GM12878 (cell line): ENCODE data around the gene KIF17. TPM values are rescaled to one million over a fixed set of nuclear protein-coding genes. Genes with fewer than 3 reads are reported as not detected.

Experiments
- ATF7 ChIP-seq: fragments of 450-650 bp; IDR thresholded peaks from 2 replicates; pipeline ENCODE4 v1.6.1; 2016; ENCODE audit warnings: low read depth, mild to moderate bottlenecking
- BRCA1 ChIP-seq: IDR thresholded peaks from 2 replicates; pipeline ENCODE4 v1.6.1; 2011; ENCODE audit warnings: low read depth, low read length, improper control_type of control experiment
- CBX5 ChIP-seq: sonication (generic); IDR thresholded peaks from 2 replicates; pipeline ENCODE4 v1.6.1; 2016; ENCODE audit warnings: low read depth, moderate library complexity, mild to moderate bottlenecking, inconsistent platforms
- CHD2 ChIP-seq: IDR thresholded peaks from 2 replicates; pipeline ENCODE4 v1.6.1; 2011; ENCODE audit warnings: low read depth, low read length, improper control_type of control experiment, borderline replicate concordance
- DPF2 ChIP-seq: fragments of 450-650 bp; IDR thresholded peaks from 2 replicates; pipeline ENCODE4 v1.6.1; 2017; ENCODE audit warnings: mild to moderate bottlenecking
- E2F8 ChIP-seq: fragments of 450-650 bp; IDR thresholded peaks from 2 replicates; pipeline ENCODE4 v1.6.1; 2018; ENCODE audit warnings: mild to moderate bottlenecking, low read depth, moderate library complexity; ENCODE audit not compliant: partially characterized antibody
- HDAC6 ChIP-seq: fragments of 200-600 bp; sonication (generic); IDR thresholded peaks from one replicate; pipeline ENCODE4 v1.8.0; 2017; ENCODE audit warnings: antibody characterized with exemption; ENCODE audit not compliant: unreplicated experiment
- IKZF1 ChIP-seq: fragments of 450-650 bp; conservative IDR thresholded peaks from 2 replicates; pipeline ENCODE4 v1.6.1; 2017; ENCODE audit warnings: antibody characterized with exemption, mild to moderate bottlenecking
- JUND ChIP-seq: IDR thresholded peaks from 2 replicates; pipeline ENCODE4 v1.6.1; 2012; ENCODE audit warnings: low read depth, mild to moderate bottlenecking, low read length, improper control_type of control experiment, moderate library complexity
- NFYA ChIP-seq: IDR thresholded peaks from 2 replicates; pipeline ENCODE4 v1.6.1; 2011; ENCODE audit warnings: low read depth, mild to moderate bottlenecking, low read length, improper control_type of control experiment, borderline replicate concordance
- NKRF ChIP-seq: fragments of 450-650 bp; conservative IDR thresholded peaks from 2 replicates; pipeline ENCODE4 v1.6.1; 2017; ENCODE audit warnings: mild to moderate bottlenecking, moderate library complexity
- NR2C2 ChIP-seq: IDR thresholded peaks from 2 replicates; pipeline ENCODE4 v1.6.1; 2011; ENCODE audit warnings: borderline replicate concordance, low read depth; ENCODE audit not compliant: control insufficient read depth, insufficient read length
- PAX5 ChIP-seq: IDR thresholded peaks from 2 replicates; pipeline ENCODE4 v1.6.1; 2011; ENCODE audit warnings: low read depth, low read length, borderline replicate concordance
- POLR2A ChIP-seq: IDR thresholded peaks from 2 replicates; pipeline ENCODE4 v1.6.1; 2011; ENCODE audit warnings: low read depth, mild to moderate bottlenecking, low read length
- POU2F2 ChIP-seq: IDR thresholded peaks from 3 replicates; pipeline ENCODE4 v1.6.1; 2011; ENCODE audit warnings: low read depth, mild to moderate bottlenecking, low read length, borderline replicate concordance
- RFX5 ChIP-seq: IDR thresholded peaks from 2 replicates; pipeline ENCODE4 v1.6.1; 2011; ENCODE audit warnings: low read depth, low read length, improper control_type of control experiment
- SMAD5 ChIP-seq: IDR thresholded peaks from 2 replicates; pipeline ENCODE4 v1.6.1; 2016; ENCODE audit warnings: antibody characterized with exemption, low read depth
- SP1 ChIP-seq: IDR thresholded peaks from one replicate; pipeline ENCODE4 v1.6.1; 2011; ENCODE audit warnings: low read depth, low read length
- SRF ChIP-seq, 2 experiments: IDR thresholded peaks; 2 replicates each; pipeline ENCODE4 v1.6.1; 2011; ENCODE audit warnings: low read depth in 2 of 2, low read length in 2 of 2, mild to moderate bottlenecking in 1 of 2, moderate library complexity in 1 of 2
- TAF1 ChIP-seq: IDR thresholded peaks from 2 replicates; pipeline ENCODE4 v1.6.1; 2011; ENCODE audit warnings: mild to moderate bottlenecking, low read depth, low read length, borderline replicate concordance
- ZBED1 ChIP-seq: IDR thresholded peaks from 2 replicates; pipeline ENCODE4 v1.6.1; 2016; ENCODE audit warnings: borderline replicate concordance
- polyA plus RNA-seq, 11 experiments: library from polyadenylated mRNA; depleted of rRNA in 4 of 11; unstranded in 6 of 11; stranded (reverse) in 5 of 11; fragments of >200 nt; fragmentation: Nextera tagmentation in 4 of 11; fragmentation: Illumina TruSeq in 1 of 11; extraction: Ambion mirVana in 4 of 11; extraction: Trizol in 1 of 11; gene quantifications; 1 replicate in 1 of 11; 2 replicates in 10 of 11; pipeline versions ENCODE4 v1.2.1 to v1.2.3, GENCODE V29; 2011 to 2016; ENCODE audit warnings: inconsistent platforms in 2 of 11, missing spikeins in 2 of 11, low read depth in 1 of 11
- total RNA-seq, 4 experiments: library from RNA; depleted of rRNA in 3 of 4; stranded (reverse); fragments of >200 nt in 3 of 4; fragmentation: Illumina TruSeq in 1 of 4; extraction: Trizol in 1 of 4; gene quantifications; 2 replicates each; pipeline versions ENCODE4 v1.2.1 to v1.2.3, GENCODE V29; 2013 to 2021
- TF ChIP-seq, protein P1 (sequence below): fragments of 450-650 bp; IDR thresholded peaks from 2 replicates; pipeline ENCODE4 v1.6.1; 2017; ENCODE audit warnings: mild to moderate bottlenecking
- TF ChIP-seq, protein P2 (sequence below): fragments of 450-650 bp; IDR thresholded peaks from 2 replicates; pipeline ENCODE4 v1.6.1; 2016; ENCODE audit warnings: mild to moderate bottlenecking

KIF17 gene
- total and polyA plus RNA-seq, 10 of the 15 experiments (the other 5 are each of a cell fraction or from before 2014, with no cell fraction given), result 0.01 to 0.10 (median 0.03) TPM; not detected in 7

DNA sequence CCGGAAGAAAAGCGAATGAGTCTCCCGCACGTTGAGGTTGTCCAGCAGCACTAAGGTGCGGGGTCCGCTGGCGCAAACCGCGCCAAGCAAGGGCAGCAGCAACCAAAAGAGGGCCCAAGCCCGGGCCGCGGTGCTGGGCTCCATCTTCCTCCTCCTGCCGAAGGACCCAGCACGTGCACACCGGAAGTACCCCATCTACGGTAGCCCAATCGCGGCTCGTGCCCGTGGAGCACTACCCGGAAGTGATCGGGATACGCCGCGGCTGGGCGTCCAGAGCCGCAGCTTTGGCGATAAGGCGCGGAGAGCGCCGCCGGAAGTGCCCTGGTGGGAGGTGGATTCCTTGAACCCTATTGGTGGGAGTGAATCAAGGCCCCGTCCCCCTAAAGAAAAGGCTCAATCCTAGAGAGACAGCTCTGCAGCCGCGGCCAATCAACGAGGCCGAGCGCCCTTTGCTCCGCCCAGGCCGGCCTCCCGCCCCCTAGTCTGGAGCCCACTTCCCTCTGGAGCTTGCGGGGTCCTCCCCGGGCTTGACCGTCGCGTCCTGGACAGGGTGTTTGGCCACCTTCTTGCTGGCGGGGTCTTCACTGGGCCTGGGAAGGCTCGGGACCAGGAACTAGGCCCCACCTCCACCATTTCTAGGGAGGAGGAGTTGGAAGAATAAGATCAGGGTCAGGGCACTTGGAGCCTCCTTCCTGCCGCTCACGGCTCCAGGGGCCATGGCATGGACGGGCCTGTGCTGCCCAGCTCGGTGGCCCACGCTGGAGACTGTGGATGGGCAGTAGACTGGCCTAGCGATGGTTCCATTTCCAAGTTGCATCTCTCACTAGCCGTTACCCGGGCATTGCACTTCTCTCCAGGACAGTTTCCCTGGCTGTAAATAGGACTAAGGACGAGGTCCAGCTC is 56.3 kb downstream of the KIF17 start, which contains the start of gene DDOST (continued):
- TF ChIP-seq E2F8 (peak; percentile 55), TAF1 (peak; percentile 59; the same call in 1 of the 2 replicates), JUND (0 out of 2 replicates have a peak, but pooled peaks have one; percentile 17), NR2C2 (no peak), DPF2 (no peak), POLR2A (peak; percentile 85), NFYA (peak; percentile 84), CBX5 (no peak), BRCA1 (no peak), PAX5 (0 out of 2 replicates have a peak, but pooled peaks have one; percentile 16), NKRF (peak; percentile 65; the same call in 1 of the 2 replicates), SP1 (peak; percentile 97), HDAC6 (no peak), ATF7 (0 out of 2 replicates have a peak, but pooled peaks have one; percentile 21), ZBED1 (no peak; the same call in 1 of the 2 replicates), IKZF1 (peak; percentile 68), SRF (IDR thresholded peaks at IDR 0.05; ENCODE audit: low read depth in 2 of 2, low read length in 2 of 2) (peak; percentile 88 to 91), RFX5 (peak; percentile 66), CHD2 (peak; percentile 93), POU2F2 (peak; percentile 44; the same call in 1 of the 3 replicates), SMAD5 (peak; percentile 64; the same call in 1 of the 2 replicates)
- TF ChIP-seq, protein P1, sequence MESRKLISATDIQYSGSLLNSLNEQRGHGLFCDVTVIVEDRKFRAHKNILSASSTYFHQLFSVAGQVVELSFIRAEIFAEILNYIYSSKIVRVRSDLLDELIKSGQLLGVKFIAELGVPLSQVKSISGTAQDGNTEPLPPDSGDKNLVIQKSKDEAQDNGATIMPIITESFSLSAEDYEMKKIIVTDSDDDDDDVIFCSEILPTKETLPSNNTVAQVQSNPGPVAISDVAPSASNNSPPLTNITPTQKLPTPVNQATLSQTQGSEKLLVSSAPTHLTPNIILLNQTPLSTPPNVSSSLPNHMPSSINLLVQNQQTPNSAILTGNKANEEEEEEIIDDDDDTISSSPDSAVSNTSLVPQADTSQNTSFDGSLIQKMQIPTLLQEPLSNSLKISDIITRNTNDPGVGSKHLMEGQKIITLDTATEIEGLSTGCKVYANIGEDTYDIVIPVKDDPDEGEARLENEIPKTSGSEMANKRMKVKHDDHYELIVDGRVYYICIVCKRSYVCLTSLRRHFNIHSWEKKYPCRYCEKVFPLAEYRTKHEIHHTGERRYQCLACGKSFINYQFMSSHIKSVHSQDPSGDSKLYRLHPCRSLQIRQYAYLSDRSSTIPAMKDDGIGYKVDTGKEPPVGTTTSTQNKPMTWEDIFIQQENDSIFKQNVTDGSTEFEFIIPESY, result no peak
- TF ChIP-seq, protein P2, sequence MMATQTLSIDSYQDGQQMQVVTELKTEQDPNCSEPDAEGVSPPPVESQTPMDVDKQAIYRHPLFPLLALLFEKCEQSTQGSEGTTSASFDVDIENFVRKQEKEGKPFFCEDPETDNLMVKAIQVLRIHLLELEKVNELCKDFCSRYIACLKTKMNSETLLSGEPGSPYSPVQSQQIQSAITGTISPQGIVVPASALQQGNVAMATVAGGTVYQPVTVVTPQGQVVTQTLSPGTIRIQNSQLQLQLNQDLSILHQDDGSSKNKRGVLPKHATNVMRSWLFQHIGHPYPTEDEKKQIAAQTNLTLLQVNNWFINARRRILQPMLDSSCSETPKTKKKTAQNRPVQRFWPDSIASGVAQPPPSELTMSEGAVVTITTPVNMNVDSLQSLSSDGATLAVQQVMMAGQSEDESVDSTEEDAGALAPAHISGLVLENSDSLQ, result peak; percentile 78
